ENCODE results near the gene ZDHHC13.
"Not testable (repeated sequence)": the region's sequence is repeated elsewhere in the genome, so short reads cannot be mapped to it uniquely, and the experiment has no call there.

The ZDHHC13 gene

DNA sequence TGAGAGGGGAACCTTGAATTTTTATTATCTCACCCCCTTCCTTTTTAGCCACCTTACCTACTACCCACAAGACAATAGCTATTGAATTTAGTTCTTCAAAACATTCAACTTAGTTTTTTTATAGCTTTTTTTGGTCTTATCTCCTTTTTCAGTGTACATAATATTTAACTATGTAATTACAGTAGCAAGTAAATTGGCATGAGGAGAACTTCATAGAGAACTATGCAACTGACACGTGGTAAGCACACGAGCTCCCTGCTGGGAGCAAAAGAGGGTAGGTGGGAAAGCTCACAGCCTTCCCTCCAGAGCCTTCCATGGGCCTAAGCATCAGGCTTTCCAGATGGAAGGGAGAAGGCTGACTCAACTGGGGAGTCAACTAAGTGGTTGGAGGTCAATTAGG lies 22.1 kb upstream of the ZDHHC13 start:
- in situ Hi-C loops (cut with MboI; ENCODE audit: low sequenced_read_pairs) = no loop called here

DNA sequence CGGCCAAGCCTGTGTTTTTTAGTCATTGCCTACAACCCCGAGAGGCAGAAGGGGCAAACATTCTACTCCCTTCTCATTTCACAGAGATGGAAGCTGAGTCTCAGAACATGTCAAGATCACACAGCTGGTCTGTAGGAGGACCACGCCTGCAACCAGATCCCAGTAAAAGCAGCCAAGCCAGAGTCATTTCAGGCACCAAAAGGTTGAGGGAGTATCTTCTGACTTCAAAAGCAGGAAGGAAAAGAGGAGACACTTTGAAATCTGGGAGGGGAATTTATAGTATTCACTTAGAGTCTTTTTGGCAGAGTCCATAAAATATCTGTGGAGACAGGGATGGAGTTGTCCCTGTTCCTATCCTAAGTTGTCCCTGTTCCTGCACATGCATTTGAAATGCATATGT lies 17.9 kb upstream of the ZDHHC13 start:
- in situ Hi-C loops (cut with MboI; ENCODE audit: low sequenced_read_pairs) = no loop called here

DNA sequence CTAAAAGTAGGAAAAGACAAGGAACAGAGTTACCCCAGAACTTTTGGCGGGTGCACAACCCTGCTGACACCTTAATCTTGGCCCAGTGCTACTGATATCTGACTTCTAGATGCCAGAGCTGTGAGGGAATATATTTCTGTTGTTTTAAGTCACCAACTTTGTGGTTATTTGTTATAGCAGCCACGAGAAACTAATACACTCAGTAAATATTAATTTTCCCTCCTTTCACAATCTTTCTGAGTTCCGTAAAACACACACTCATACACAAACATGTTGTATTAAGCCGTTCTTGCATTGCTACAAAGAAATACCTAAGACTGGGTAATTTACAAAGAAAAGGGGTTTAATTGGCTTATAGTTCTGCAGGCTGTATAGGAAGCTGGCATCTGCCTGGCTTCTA lies 16.1 kb upstream of the ZDHHC13 start:
- in situ Hi-C loops (cut with MboI; ENCODE audit: low sequenced_read_pairs) = no loop called here

DNA sequence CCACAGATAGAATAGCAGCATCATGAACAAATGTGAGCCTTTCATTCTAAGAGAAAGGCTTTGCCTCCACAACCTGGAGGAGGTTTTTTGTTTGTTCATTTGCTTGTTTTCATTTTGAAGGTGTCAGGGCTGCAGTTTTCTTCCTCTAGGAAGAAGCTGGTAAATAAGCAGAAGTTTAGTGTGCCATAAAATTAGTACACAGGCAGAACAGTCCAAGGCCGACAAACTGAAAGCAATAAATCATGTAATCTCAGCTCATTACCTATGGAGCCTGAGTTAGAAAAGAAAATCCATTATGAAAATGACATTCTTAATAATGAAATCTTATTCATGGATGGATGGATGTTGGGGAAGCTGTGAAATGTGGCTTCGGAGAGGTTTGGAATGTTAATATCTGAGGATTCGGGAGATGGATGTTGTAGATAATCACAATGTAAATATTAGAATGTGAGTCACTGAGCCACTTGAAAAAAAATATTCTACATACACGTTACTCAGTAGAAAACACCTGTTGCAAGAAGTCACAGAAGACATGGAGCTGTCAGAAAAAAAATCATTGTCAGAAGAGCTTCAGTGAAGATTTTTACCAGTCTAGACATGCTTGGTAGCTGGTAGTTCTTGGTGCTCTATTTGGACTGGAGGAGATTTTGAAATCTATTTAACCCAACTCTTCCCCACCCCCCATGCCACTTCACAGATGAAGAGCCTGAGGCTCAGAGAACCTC lies 15.0 kb upstream of the ZDHHC13 start:
- in situ Hi-C loops (cut with MboI; ENCODE audit: low sequenced_read_pairs) = no loop called here

DNA sequence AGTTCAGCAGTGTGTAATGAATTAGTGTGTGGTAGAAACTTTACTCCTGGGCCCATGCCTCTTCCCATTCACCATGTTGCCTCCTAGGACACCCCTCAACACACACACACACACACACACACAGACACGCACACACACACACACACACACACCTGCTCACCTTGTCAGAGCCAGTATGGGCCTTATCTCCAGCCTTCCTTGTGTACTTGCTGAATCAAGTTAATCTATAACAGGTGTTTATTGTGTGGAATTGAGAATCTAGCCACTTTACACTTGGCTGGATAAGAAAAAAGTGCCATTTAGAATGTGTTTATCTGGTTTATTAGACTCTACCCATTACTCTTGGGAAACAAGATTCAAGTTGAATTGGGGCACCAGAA lies 14.5 kb upstream of the ZDHHC13 start:
- in situ Hi-C loops (cut with MboI; ENCODE audit: low sequenced_read_pairs) = no loop called here

DNA sequence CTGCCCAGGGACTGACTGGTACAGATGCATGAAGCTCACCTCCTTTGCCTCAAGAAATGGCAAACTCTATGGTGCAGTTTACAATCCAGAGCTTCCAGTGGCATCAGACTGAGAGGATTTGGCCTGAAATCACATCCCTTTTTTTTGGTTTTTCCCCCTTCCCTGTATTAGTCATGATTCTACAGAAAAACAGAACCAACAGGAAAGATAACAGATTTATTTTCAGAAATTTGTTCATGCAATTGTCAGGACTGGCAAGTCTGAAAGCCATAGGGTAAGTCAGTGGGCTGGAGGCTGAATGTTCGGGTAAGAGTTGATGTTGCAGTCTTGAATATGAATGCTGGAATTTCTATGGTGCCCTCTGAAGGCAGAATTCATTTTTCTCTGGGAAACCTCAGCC lies 12.0 kb upstream of the ZDHHC13 start:
- in situ Hi-C loops (cut with MboI; ENCODE audit: low sequenced_read_pairs) = no loop called here

DNA sequence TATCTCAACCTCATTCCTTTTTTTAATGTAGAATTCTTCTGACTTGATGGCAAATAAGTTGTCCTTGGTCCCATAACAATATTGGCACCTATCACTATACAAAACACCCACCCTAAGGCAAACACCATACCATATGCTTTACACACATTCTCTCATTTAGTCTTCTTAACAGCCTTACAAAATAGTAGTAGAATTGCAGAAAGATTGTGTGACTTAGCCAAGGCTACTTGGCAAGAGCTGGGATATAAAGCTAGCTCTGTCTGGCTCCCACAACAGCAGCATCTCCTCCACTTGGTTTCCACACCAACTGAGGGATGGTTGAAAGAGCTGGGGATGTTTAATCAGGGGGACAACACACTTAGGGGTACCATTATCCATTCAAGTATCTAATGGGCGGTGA lies 9.8 kb upstream of the ZDHHC13 start:
- in situ Hi-C loops (cut with MboI; ENCODE audit: low sequenced_read_pairs) = no loop called here

DNA sequence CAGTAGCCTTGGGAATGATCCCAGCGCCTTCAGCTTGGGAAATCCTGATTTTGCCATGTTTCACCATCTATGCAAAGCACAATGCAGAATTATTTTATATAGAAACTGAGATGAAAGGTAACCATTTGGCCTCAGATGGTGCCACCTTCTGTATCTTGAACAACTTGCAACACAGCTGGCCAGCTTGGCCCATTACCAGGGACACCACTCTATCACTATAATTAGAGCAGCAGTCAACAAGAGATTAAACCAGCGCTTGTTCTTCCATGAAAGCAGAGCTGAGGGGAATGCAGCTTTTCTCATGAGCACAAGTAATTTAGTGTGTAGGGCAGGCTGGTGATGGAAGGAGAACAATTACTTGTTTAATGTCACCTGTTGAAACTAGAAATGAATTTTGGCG lies 6.7 kb upstream of the ZDHHC13 start:
- in situ Hi-C loops (cut with MboI; ENCODE audit: low sequenced_read_pairs) = no loop called here

DNA sequence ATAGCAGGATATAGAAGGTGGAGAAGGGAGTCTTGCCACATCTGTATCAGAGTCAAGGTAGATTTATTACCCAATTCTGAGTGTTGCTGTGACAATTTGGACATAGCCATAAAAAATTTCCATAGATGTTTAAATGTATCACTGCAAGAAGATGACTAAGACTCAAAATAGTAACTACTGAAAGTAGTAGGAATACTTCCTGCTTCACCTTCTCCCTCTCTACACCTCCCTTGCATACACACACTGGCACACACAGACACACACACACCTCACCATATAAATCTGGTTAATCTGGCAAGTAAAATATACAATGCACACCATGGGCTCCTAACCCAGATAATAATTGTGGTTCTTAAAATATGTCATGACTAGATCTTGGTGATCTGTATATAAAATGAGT lies 5.2 kb upstream of the ZDHHC13 start:
- in situ Hi-C loops (cut with MboI; ENCODE audit: low sequenced_read_pairs) = no loop called here

DNA sequence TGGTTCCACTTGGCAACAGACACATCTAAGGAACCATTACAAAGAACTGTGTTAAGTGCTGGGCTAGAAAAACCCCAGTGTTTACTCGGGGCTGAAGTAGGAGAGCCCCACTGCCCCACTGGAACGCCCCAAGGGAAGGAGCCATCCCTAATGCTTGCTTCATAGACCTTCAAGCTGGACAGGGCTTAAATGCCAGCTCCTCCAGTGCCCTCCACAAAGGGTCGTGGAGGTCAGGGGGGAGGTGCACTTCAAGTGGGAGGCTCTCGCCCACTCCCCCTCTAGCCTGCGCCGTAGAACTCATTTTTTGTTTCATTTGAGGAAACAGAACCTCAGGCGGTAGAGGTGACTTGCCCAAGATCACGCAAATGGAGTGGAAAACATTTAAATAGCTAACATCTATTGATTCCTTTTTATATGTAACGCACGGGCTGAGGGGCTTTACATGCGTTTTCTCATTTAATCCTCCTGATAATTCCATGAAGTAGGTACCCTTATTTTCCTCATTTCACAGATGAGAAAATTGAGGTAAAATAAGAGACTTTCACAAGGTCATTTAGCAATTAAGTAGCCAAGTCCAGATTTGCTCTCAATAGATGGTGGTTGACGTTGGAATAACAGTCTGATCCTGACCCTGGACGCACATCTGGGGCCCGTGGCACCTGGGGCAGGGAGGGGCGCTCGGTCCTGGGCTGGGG lies 545 bp upstream of the ZDHHC13 start:
- in situ Hi-C loops (cut with MboI; ENCODE audit: low sequenced_read_pairs) = no loop called here

DNA sequence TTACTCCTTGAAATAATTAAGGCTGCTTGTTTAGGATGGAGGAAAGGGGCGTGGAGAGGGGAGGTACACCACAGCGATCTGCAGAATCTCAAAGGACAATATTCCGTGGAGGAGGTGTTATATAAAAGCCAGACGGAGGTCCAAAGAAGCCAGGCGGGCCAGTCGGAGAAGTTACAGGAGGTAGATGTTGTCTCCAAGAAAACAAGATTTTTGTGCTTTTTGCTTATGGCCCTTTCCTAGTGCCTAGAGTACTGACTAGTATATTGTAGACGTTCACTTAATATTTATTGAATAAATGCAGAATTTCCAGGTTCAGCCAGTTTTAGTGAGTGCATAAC lies 761 bp downstream of the ZDHHC13 start:
- in situ Hi-C loops (cut with MboI; ENCODE audit: low sequenced_read_pairs) = no loop called here

DNA sequence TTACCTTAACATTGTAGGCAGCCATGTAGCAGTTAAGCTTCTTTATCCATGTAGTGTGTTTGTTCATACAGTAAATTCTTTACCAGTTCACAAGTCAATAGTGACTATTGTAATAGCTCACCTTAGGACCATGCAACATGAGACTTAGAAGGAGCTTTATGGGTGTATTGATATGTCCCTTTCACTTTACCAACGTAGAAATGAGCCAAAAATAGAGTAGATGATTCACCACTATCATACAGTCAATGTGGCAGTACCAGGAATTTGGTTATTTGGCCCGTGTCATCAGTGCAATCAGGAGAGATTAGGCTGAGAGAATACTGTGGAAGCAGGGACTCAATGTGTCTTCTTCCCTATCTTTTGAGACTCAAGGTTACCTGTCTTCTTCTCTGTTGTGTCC lies 4.7 kb downstream of the ZDHHC13 start:
- in situ Hi-C loops (cut with MboI; ENCODE audit: low sequenced_read_pairs) = no loop called here

DNA sequence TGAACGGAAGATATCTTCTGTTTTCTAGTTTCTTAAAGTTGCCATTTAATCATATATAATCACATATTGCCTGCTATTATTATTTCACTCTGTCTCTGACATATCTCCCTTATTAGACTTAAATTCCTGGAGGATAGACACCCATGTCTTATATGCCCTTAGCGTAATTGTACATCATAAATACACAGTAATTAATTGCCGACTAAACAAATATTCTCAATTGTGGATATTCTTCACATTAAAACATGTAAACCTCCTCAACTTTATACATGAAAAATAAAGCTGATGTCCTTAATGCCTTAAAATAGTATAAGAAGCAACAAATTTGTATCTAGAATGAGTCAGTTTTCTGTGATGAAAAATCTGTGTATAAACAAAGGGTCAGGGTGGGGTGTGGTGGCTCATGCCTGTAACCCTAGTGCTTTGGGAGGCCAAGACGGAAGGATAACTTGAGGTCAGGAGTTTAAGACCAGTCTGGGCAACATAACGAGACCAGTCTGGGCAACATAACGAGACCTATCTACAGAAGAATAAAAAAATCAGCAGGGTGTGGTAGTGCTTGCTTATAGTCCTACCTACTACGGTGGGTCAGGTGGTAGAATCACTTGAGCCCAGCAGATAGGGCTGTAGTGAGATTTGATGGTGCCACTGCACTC lies 6.1 kb downstream of the ZDHHC13 start:
- in situ Hi-C loops (cut with MboI; ENCODE audit: low sequenced_read_pairs) = no loop called here

DNA sequence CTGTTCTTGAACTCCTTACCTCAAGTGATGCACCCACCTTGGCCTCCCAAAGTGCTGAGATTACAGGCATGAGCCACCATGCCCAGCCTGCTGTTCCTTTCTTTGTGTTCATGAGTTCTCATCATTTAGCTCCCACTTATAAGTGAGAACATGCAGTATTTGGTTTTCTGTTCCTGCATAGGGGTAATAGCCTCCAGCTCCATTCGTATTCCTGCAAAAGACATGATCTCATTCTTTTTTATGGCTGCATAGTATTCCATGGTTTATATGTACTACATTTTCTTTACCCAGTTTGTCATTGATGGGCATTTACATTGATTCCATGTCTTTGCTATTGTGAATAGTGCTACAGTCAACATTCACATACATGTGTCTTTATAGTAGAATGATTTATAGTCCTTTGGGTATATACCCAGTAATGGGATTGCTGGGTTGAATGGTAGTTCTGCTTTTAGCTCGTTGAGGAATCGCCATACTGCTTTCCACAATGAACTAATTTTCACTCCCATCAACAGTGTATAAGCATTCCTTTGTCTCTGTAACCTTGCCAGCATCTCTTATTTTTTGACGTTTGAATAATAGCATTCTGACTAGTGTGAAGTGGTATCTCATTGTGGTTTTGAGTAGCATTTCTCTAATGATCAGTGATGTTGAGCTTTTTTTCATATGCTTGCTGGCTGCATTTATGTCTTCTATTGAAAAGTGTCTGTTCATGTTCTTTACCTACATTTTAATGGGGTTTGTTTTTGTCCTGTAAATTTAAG lies 9.8 kb downstream of the ZDHHC13 start:
- in situ Hi-C loops (cut with MboI; ENCODE audit: low sequenced_read_pairs) = not testable (repeated sequence)

DNA sequence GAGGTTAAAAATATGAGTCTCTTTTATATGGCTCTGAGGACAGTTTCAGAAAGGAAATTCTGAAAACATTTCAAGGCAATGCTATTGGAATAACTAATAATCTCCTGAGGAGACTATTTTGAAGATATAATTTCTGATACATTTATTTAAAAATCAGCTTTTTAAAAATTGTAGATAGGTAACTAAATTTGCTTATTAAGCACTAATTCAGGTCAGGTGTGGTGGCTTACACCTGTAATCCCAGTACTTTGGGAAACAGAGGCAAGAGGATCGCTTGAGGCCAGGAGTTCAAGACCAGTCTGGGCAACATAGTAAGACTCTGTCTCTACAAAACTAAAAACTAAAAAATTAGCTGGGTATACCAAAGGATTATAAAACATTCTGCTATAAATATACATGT lies 17.0 kb downstream of the ZDHHC13 start:
- in situ Hi-C loops (cut with MboI; ENCODE audit: low sequenced_read_pairs) = no loop called here

DNA sequence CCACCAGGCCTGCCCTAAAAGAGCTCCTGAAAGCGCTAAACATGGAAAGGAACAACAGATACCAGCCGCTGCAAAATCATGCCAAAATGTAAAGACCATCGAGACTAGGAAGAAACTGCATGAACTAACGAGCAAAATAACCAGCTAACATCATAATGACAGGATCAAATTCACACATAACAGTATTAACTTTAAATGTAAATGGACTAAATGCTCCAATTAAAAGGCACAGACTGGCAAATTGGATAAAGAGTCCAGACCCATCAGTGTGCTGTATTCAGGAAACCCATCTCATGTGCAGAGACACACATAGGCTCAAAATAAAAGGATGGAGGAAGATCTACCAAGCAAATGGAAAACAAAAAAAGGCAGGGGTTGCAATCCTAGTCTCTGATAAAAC lies 19.9 kb downstream of the ZDHHC13 start:
- in situ Hi-C loops (cut with MboI; ENCODE audit: low sequenced_read_pairs) = not testable (repeated sequence)

DNA sequence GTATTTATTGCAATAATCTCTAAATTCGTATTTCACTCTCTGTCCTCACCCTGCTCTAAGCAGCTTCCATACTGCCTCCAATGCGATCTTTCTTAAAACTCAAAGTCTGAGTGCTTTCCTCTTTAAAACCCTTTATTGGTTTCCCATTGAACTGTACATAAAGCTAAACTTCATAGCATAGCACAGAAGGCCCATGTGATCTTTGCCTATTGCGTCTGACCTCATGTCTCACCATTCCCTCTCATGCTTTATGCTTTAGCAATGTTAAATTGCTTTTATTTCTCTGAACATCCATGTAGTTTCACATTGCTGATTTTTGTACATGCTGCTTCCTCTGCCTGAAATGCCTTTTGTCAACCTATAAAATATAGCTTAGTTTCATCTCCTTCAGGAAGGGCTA lies 28.4 kb downstream of the ZDHHC13 start:
- in situ Hi-C loops (cut with MboI; ENCODE audit: low sequenced_read_pairs) = no loop called here

DNA sequence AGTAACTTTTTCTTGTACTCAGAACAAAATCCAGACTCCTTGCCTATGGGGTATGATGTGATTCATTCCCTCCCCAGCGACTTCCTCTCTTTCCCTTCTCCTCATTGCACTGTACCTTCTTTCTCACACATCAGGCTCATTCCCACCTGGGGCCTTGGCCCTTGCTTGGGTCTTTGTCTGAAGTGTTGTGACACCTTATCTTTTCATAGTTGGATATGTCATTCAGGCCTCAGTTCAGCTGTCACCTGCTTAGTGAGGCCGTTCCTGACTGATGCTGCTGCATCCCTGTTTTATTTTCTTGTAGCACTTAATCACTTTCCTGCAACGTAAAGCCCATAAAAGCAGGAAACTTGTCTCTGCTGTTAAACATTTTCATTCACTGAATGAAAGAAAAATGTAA lies 39.9 kb downstream of the ZDHHC13 start:
- in situ Hi-C loops (cut with MboI; ENCODE audit: low sequenced_read_pairs) = no loop called here

DNA sequence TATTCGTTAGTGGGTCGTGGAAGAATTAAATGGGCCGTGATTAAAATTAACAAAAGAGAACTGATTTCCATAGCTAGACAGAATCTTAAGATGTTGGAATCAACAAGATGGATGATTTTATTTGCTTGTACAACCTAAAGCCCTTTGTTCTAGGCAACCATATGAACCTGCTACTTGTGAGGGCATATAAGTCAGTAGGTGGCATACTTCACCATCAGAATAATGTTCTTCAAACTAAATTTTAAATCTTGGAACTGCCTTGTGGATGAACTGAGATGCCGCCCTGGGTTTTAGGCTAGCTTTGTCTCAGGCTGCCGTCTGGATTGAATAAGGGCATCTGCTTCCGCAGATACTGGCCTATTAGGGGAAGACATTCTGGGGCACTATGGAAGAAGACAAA lies 43.9 kb downstream of the ZDHHC13 start:
- in situ Hi-C loops (cut with MboI; ENCODE audit: low sequenced_read_pairs) = no loop called here

DNA sequence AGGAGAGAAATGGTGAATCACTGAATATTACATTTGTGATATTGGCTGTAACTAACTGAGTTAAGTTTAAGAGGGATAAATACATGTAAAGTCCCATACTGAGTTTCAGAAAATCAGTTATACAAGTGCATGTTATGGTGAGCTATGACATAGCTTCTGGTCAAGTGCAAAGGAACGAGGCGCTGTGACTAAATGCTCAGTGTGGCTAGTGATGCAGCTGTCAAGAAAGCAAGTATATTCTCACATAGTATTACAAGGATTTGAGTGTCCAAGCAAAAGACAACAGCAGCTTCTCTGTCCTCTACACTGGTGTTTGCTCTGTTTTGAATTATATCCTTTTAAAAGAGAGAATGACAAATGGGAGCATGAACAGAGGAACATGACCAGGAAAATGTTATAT lies 44.7 kb downstream of the ZDHHC13 start:
- in situ Hi-C loops (cut with MboI; ENCODE audit: low sequenced_read_pairs) = no loop called here

DNA sequence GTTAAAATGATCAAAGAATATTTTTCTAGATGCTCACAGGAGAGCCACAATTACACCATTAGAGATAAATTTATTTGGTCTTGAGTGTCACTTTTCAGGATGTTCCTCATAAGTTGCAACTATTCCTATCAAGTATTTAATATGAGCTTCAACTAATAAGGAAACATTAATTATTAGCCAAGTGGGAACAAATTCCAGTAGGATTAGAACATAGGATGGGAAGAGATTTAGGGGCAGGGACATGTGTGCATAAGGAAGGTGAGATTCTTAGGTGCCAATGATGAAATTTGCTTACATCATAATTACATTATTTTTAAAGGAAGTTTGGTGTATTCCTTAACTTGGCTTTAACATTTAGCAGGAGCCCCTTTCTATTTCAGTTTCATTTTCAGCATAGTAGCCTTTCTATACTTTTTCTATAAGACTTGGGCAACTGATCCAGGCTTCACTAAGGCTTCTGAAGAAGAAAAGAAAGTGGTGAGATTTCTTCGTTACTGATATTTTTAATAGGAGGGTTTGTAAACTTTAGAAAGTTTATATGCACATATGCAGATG lies 46.1 kb downstream of the ZDHHC13 start:
- in situ Hi-C loops (cut with MboI; ENCODE audit: low sequenced_read_pairs) = no loop called here

All from HL-60/S4 treated with retinoic acid at 250 ng/mL for 4 days and 3 days (cell line).